ENCODE data around the gene AP3D1. TPM values are rescaled to one million over a fixed set of nuclear protein-coding genes. Genes with fewer than 3 reads are reported as not detected.
"Not testable (repeated sequence)": the region's sequence is repeated elsewhere in the genome, so short reads cannot be mapped to it uniquely, and the experiment has no call there.

The AP3D1 gene
- total and polyA plus RNA-seq, 4 donors = 21.7 to 79.8 (median 59.6) TPM

DNA sequence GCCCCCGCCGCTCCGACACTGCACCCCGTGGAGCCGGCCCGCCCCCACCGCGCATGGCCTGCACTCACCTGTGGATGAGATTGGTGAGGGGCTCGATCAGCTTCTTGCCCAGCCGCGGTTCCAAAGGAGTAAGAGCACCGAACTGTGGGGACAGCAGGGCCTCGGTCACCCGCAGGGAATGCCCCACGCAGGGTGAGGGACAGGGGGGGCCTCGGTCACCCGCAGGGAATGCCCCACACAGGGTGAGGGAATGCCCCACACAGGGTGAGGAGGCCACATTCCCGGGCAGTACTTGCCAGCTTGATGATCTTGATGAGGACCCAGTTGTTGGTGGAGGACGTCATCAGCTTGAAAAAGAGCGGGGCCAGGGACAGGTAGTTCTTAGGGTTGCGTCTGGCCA is 22.3 kb downstream of the AP3D1 start:
- Histone ChIP-seq H3K36me3 (ENCODE audit: control insufficient read depth in 4 of 4, insufficient read depth in 3 of 4, low read depth in 1 of 4, low read length in 3 of 4) (peaks cover 14 to 56% (median 26%) of the 10 kb centered on the region in 4 donors), H3K4me1 (ENCODE audit: control insufficient read depth in 4 of 4, insufficient read depth in 4 of 4, low read length in 3 of 4) (peaks cover 0 to 11% (median 8%) of the 10 kb centered on the region in 4 donors), H3K9me3 (ENCODE audit: control insufficient read depth in 4 of 4, low read length in 3 of 4) (no peaks in the 10 kb centered on the region), H3K4me3 (ENCODE audit: low read depth in 1 of 3, low read length in 3 of 3) (no peak overlapping the region), H3K27ac (ENCODE audit: low read depth in 1 of 2, low read length in 2 of 2) (no peak overlapping the region), H3K27me3 (ENCODE audit: control insufficient read depth in 4 of 4, insufficient read depth in 4 of 4, low read length in 3 of 4) (no peaks in the 10 kb centered on the region), H3K9ac (ENCODE audit: low read depth in 1 of 2, low read length in 2 of 2) (no peak overlapping the region)
- WGBS = 97% methylated on average over 21 of the region's 21 CpGs
- DNase-seq (ENCODE audit: low spot score) = no peak
- TF ChIP-seq RXRA (IDR thresholded peaks at IDR 0.05) (no peak), RAD21 (IDR thresholded peaks at IDR 0.05) (no peak), GABPA (IDR thresholded peaks at IDR 0.05 in 1 of 2, conservative IDR thresholded peaks at IDR 0.05 in 1 of 2) (no peak), FOXA1 (IDR thresholded peaks at IDR 0.05) (no peak), SP1 (IDR thresholded peaks at IDR 0.05) (no peak), EGR1 (IDR thresholded peaks at IDR 0.05; ENCODE audit: low read depth in 2 of 2) (no peak), FOXA2 (IDR thresholded peaks at IDR 0.05) (no peak), TAF1 (conservative IDR thresholded peaks at IDR 0.05) (no peak), HNF4A (conservative IDR thresholded peaks at IDR 0.05) (no peak), NR2F2 (IDR thresholded peaks at IDR 0.05) (no peak), HNF4G (IDR thresholded peaks at IDR 0.05) (no peak), YY1 (IDR thresholded peaks at IDR 0.05) (no peak), JUND (IDR thresholded peaks at IDR 0.05) (no peak)
- TF ChIP-seq, protein P1, sequence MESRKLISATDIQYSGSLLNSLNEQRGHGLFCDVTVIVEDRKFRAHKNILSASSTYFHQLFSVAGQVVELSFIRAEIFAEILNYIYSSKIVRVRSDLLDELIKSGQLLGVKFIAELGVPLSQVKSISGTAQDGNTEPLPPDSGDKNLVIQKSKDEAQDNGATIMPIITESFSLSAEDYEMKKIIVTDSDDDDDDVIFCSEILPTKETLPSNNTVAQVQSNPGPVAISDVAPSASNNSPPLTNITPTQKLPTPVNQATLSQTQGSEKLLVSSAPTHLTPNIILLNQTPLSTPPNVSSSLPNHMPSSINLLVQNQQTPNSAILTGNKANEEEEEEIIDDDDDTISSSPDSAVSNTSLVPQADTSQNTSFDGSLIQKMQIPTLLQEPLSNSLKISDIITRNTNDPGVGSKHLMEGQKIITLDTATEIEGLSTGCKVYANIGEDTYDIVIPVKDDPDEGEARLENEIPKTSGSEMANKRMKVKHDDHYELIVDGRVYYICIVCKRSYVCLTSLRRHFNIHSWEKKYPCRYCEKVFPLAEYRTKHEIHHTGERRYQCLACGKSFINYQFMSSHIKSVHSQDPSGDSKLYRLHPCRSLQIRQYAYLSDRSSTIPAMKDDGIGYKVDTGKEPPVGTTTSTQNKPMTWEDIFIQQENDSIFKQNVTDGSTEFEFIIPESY (IDR thresholded peaks at IDR 0.05) = no peak
- TF ChIP-seq, protein P2, sequence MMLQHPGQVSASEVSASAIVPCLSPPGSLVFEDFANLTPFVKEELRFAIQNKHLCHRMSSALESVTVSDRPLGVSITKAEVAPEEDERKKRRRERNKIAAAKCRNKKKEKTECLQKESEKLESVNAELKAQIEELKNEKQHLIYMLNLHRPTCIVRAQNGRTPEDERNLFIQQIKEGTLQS (IDR thresholded peaks at IDR 0.05) = no peak
- TF ChIP-seq, protein P3, sequence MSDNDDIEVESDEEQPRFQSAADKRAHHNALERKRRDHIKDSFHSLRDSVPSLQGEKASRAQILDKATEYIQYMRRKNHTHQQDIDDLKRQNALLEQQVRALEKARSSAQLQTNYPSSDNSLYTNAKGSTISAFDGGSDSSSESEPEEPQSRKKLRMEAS (IDR thresholded peaks at IDR 0.05) = no peak
- TF ChIP-seq, protein P4, sequence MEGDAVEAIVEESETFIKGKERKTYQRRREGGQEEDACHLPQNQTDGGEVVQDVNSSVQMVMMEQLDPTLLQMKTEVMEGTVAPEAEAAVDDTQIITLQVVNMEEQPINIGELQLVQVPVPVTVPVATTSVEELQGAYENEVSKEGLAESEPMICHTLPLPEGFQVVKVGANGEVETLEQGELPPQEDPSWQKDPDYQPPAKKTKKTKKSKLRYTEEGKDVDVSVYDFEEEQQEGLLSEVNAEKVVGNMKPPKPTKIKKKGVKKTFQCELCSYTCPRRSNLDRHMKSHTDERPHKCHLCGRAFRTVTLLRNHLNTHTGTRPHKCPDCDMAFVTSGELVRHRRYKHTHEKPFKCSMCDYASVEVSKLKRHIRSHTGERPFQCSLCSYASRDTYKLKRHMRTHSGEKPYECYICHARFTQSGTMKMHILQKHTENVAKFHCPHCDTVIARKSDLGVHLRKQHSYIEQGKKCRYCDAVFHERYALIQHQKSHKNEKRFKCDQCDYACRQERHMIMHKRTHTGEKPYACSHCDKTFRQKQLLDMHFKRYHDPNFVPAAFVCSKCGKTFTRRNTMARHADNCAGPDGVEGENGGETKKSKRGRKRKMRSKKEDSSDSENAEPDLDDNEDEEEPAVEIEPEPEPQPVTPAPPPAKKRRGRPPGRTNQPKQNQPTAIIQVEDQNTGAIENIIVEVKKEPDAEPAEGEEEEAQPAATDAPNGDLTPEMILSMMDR (IDR thresholded peaks at IDR 0.05; ENCODE audit: low read depth, low read length, missing input control) = no peak
- TF ChIP-seq, protein P5, sequence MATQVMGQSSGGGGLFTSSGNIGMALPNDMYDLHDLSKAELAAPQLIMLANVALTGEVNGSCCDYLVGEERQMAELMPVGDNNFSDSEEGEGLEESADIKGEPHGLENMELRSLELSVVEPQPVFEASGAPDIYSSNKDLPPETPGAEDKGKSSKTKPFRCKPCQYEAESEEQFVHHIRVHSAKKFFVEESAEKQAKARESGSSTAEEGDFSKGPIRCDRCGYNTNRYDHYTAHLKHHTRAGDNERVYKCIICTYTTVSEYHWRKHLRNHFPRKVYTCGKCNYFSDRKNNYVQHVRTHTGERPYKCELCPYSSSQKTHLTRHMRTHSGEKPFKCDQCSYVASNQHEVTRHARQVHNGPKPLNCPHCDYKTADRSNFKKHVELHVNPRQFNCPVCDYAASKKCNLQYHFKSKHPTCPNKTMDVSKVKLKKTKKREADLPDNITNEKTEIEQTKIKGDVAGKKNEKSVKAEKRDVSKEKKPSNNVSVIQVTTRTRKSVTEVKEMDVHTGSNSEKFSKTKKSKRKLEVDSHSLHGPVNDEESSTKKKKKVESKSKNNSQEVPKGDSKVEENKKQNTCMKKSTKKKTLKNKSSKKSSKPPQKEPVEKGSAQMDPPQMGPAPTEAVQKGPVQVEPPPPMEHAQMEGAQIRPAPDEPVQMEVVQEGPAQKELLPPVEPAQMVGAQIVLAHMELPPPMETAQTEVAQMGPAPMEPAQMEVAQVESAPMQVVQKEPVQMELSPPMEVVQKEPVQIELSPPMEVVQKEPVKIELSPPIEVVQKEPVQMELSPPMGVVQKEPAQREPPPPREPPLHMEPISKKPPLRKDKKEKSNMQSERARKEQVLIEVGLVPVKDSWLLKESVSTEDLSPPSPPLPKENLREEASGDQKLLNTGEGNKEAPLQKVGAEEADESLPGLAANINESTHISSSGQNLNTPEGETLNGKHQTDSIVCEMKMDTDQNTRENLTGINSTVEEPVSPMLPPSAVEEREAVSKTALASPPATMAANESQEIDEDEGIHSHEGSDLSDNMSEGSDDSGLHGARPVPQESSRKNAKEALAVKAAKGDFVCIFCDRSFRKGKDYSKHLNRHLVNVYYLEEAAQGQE (IDR thresholded peaks at IDR 0.05) = no peak

DNA sequence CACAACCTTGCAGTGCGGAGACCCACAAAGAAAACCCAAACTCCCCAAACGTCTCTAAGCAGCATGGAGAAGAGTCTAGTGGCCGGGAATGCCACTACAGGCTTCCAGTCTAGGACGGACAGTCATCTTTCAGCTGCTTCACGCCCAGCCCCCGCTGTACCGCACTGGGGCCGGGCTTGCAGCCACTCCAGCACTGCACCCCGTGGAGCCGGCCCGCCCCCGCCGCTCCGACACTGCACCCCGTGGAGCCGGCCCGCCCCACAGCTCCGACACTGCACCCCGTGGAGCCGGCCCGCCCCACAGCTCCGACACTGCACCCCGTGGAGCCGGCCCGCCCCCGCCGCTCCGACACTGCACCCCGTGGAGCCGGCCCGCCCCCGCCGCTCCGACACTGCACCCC is 23.1 kb downstream of the AP3D1 start:
- not testable (repeated sequence) for H3K27ac ChIP-seq (ENCODE audit: low read depth in 1 of 2, low read length in 2 of 2); H3K9ac ChIP-seq (ENCODE audit: low read depth in 1 of 2, low read length in 2 of 2); H3K9me3 ChIP-seq (ENCODE audit: control insufficient read depth in 4 of 4, low read length in 3 of 4); H3K27me3 ChIP-seq (ENCODE audit: control insufficient read depth in 4 of 4, insufficient read depth in 4 of 4, low read length in 3 of 4); DNase-seq (ENCODE audit: low spot score); H3K4me3 ChIP-seq (ENCODE audit: low read depth in 1 of 3, low read length in 3 of 3)
- Histone ChIP-seq H3K4me1 (ENCODE audit: control insufficient read depth in 4 of 4, insufficient read depth in 4 of 4, low read length in 3 of 4) (peaks cover 0 to 10% (median 7%) of the 10 kb centered on the region in 4 donors), H3K36me3 (ENCODE audit: control insufficient read depth in 4 of 4, insufficient read depth in 3 of 4, low read depth in 1 of 4, low read length in 3 of 4) (peaks cover 17 to 64% (median 30%) of the 10 kb centered on the region in 4 donors)
- WGBS = 95% methylated on average over 27 of the region's 34 CpGs
